DND-41 (cell line): ENCODE results near the gene SGPP1.

ENCODE experiments used
- EZH2 ChIP-seq: IDR thresholded peaks from 3 replicates; pipeline ENCODE4 v1.6.1; 2012; ENCODE audit warnings: borderline replicate concordance, low read depth, mild to moderate bottlenecking, moderate library complexity, low read length, inconsistent platforms; ENCODE audit not compliant: severe bottlenecking
- TF ChIP-seq, protein P1 (sequence below): IDR thresholded peaks from 2 replicates; pipeline ENCODE4 v1.5.1; 2012; ENCODE audit warnings: borderline replicate concordance, low read length, moderate library complexity, mild to moderate bottlenecking; ENCODE audit not compliant: poor library complexity, severe bottlenecking; ENCODE audit errors: extremely low read depth

DNA sequence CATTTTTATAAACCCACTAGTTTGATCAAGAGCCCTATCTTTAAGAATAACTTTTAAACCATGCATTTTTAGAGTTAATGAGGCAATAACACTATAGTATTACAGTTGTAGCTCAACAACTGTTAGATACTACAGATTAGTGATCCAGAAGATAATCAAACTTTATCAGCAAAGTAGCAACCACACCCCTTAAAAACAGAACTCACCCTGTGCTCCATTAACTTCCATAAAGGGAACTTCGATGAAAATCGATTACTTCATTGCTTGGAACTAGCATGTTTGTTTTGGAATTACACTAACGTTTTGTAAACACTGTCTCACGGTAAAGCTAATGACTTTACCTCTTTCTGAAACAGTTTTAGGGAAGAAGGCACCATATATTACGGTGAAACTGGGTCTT lies 1.4 kb downstream of the SGPP1 start:
- TF ChIP-seq, protein P1, sequence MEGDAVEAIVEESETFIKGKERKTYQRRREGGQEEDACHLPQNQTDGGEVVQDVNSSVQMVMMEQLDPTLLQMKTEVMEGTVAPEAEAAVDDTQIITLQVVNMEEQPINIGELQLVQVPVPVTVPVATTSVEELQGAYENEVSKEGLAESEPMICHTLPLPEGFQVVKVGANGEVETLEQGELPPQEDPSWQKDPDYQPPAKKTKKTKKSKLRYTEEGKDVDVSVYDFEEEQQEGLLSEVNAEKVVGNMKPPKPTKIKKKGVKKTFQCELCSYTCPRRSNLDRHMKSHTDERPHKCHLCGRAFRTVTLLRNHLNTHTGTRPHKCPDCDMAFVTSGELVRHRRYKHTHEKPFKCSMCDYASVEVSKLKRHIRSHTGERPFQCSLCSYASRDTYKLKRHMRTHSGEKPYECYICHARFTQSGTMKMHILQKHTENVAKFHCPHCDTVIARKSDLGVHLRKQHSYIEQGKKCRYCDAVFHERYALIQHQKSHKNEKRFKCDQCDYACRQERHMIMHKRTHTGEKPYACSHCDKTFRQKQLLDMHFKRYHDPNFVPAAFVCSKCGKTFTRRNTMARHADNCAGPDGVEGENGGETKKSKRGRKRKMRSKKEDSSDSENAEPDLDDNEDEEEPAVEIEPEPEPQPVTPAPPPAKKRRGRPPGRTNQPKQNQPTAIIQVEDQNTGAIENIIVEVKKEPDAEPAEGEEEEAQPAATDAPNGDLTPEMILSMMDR, result no peak
- no peak for TF ChIP-seq EZH2
